GM12878 (cell line): ENCODE data around the gene ACTL6A. TPM values are rescaled to one million over a fixed set of nuclear protein-coding genes. Genes with fewer than 3 reads are reported as not detected.

Experiments used
- ATAC-seq: fragments of 200-7000 bp; cut with Tn5 transposase; 3 replicates; pipeline ENCODE4 v1.9.1; 2020; ENCODE audit warnings: mild to moderate bottlenecking, moderate library complexity
- BruUV-seq: library from RNA; stranded (reverse); fragments of 400-500 nt; replicated peaks from 2 replicates; lab custom pipeline; 2021; lab: Mats Ljungman, UMichigan
- CTCF ChIA-PET: fragments of 300-600 bp; sonication (Branson Sonifier 250); formaldehyde crosslinking; extraction: SDS; loops from one replicate; lab custom pipeline; 2021; ENCODE audit warnings: inconsistent platforms; lab: Yijun Ruan, JAX
- POLR2A ChIA-PET: fragments of 350-600 bp; formaldehyde crosslinking; extraction: SDS; loops from one replicate; lab custom pipeline; 2021; ENCODE audit warnings: inconsistent platforms; lab: Charles Lee
- RAD21 ChIA-PET: fragments of 300-600 bp; sonication (Branson Sonifier 250); formaldehyde crosslinking; loops from one replicate; lab custom pipeline; 2023; ENCODE audit warnings: antibody characterized with exemption; ENCODE audit not compliant: unreplicated experiment; lab: Charles Lee
- SMC1A ChIA-PET: fragments of 300-600 bp; sonication (Branson Sonifier 250); formaldehyde crosslinking; loops from one replicate; lab custom pipeline; 2023; ENCODE audit not compliant: unreplicated experiment, uncharacterized antibody; lab: Charles Lee
- DNase-seq: peaks from one replicate; pipeline ENCODE4 v3.0.0-alpha.2; 2011; ENCODE audit warnings: low read depth, low spot score
- FAIRE-seq: peaks from 3 replicates; lab custom pipeline; 2011; peaks lifted over from hg19 to GRCh38; lab: Jason Lieb, UNC
- H2AFZ ChIP-seq: 2 replicates; pipeline ENCODE4 v1.6.0; 2011; ENCODE audit warnings: low read depth, low read length, control low read depth; ENCODE audit not compliant: control insufficient read depth
- H3K27ac ChIP-seq: 2 replicates; pipeline ENCODE4 v1.5.1; 2011; ENCODE audit warnings: control low read depth; ENCODE audit not compliant: control insufficient read depth, insufficient read depth
- H3K27me3 ChIP-seq, 2 experiments: replicated peaks in 1 of 2; 2 replicates each; pipeline versions ENCODE4 v1.6.0 to v1.6.1; 2011; ENCODE audit warnings: low read length in 1 of 2; ENCODE audit not compliant: control insufficient read depth in 2 of 2, insufficient read depth in 2 of 2
- H3K36me3 ChIP-seq, 2 experiments: 2 replicates each; pipeline ENCODE4 v1.5.1; 2011; ENCODE audit warnings: low read length in 1 of 2; ENCODE audit not compliant: control insufficient read depth in 2 of 2, insufficient read depth in 2 of 2
- H3K4me1 ChIP-seq: 2 replicates; pipeline ENCODE4 v1.6.1; 2011; ENCODE audit warnings: mild to moderate bottlenecking, low read length, moderate library complexity, mixed read lengths; ENCODE audit not compliant: control insufficient read depth, insufficient read depth
- H3K4me2 ChIP-seq: 2 replicates; pipeline ENCODE4 v1.6.0; 2011; ENCODE audit warnings: control low read depth; ENCODE audit not compliant: control insufficient read depth, insufficient read depth
- H3K4me3 ChIP-seq: fragments of 200-600 bp; sonication (generic); 2 replicates; pipeline ENCODE4 v1.5.1; 2016
- H3K79me2 ChIP-seq: 2 replicates; pipeline ENCODE4 v1.6.0; 2011; ENCODE audit warnings: low read length; ENCODE audit not compliant: control insufficient read depth, insufficient read depth
- H3K9ac ChIP-seq: 2 replicates; pipeline ENCODE4 v1.8.0; 2011; ENCODE audit warnings: low read length, control low read depth, mixed read lengths; ENCODE audit not compliant: control insufficient read depth, insufficient read depth
- H3K9me3 ChIP-seq: replicated peaks from 3 replicates; pipeline ENCODE4 v1.5.1; 2011; ENCODE audit warnings: mild to moderate bottlenecking, low read length; ENCODE audit not compliant: control insufficient read depth, insufficient read depth
- H4K20me1 ChIP-seq: 2 replicates; pipeline ENCODE4 v1.6.0; 2011; ENCODE audit not compliant: control insufficient read depth, insufficient read depth
- BACH1 ChIP-seq: fragments of 450-650 bp; IDR thresholded peaks from 2 replicates; pipeline ENCODE4 v1.6.1; 2017; ENCODE audit warnings: mild to moderate bottlenecking, borderline replicate concordance
- CBX3 ChIP-seq: fragments of 200-600 bp; sonication (generic); IDR thresholded peaks from 2 replicates; pipeline ENCODE4 v1.6.1; 2016; ENCODE audit warnings: low read depth, borderline replicate concordance
- CEBPB ChIP-seq, 2 experiments: fragments of 150-350 bp in 1 of 2; IDR thresholded peaks; 2 replicates each; pipeline ENCODE4 v1.6.1; 2012 to 2014; ENCODE audit warnings: low read depth in 2 of 2, low read length in 2 of 2, borderline replicate concordance in 1 of 2, inconsistent platforms in 1 of 2
- CHD2 ChIP-seq: IDR thresholded peaks from 2 replicates; pipeline ENCODE4 v1.6.1; 2011; ENCODE audit warnings: low read depth, low read length, improper control_type of control experiment, borderline replicate concordance
- CREB1 ChIP-seq: IDR thresholded peaks from 2 replicates; pipeline ENCODE4 v1.6.1; 2012; ENCODE audit warnings: low read depth, mild to moderate bottlenecking, inconsistent platforms
- EP300 ChIP-seq, 2 experiments: fragments of 150-350 bp in 1 of 2; IDR thresholded peaks; 2 replicates each; pipeline ENCODE4 v1.6.1; 2011 to 2012; ENCODE audit warnings: low read depth in 2 of 2, low read length in 2 of 2, borderline replicate concordance in 1 of 2, improper control_type of control experiment in 1 of 2, inconsistent platforms in 1 of 2; ENCODE audit not compliant: control insufficient read depth in 1 of 2
- JUNB ChIP-seq: IDR thresholded peaks from 2 replicates; pipeline ENCODE4 v1.6.1; 2016; ENCODE audit warnings: antibody characterized with exemption, mild to moderate bottlenecking
- MEF2A ChIP-seq: IDR thresholded peaks from 2 replicates; pipeline ENCODE4 v1.6.1; 2011; ENCODE audit warnings: low read depth, mild to moderate bottlenecking, low read length, moderate library complexity; ENCODE audit not compliant: insufficient read depth
- MYB ChIP-seq: fragments of 150-350 bp; IDR thresholded peaks from 2 replicates; pipeline ENCODE4 v1.6.1; 2014; ENCODE audit warnings: mild to moderate bottlenecking, low read depth, low read length, borderline replicate concordance
- SMAD1 ChIP-seq: fragments of 450-650 bp; IDR thresholded peaks from 2 replicates; pipeline ENCODE4 v1.6.1; 2018; ENCODE audit warnings: mild to moderate bottlenecking, low read depth; ENCODE audit not compliant: partially characterized antibody
- SMC3 ChIP-seq: IDR thresholded peaks from 2 replicates; pipeline ENCODE4 v1.6.1; 2011; ENCODE audit warnings: low read length, improper control_type of control experiment, borderline replicate concordance
- SREBF2 ChIP-seq: IDR thresholded peaks from 2 replicates; pipeline ENCODE4 v1.6.1; 2012; ENCODE audit warnings: mild to moderate bottlenecking, low read length
- STAT3 ChIP-seq: IDR thresholded peaks from 2 replicates; pipeline ENCODE4 v1.6.1; 2011; ENCODE audit warnings: low read depth, low read length, improper control_type of control experiment
- SUPT20H ChIP-seq: IDR thresholded peaks from 2 replicates; pipeline ENCODE4 v1.6.1; 2011; ENCODE audit warnings: low read depth, mild to moderate bottlenecking, low read length, moderate library complexity, borderline replicate concordance; ENCODE audit not compliant: control insufficient read depth
- TBL1XR1 ChIP-seq: IDR thresholded peaks from 2 replicates; pipeline ENCODE4 v1.6.1; 2012; ENCODE audit warnings: low read depth, low read length, improper control_type of control experiment
- WGBS: methylation state at CpG from one replicate; pipeline ENCODE4 v1.1.6; 2016; ENCODE audit warnings: low lambda C conversion rate; ENCODE audit not compliant: insufficient replicate concordance, insufficient coverage; ENCODE audit errors: missing lambda C conversion rate; 5-methylcytosine and 5-hydroxymethylcytosine counted together
- in situ Hi-C: fragments of 300-500 bp; cut with MboI; formaldehyde crosslinking; loops from 9 replicates; pipeline ENCODE4 v1.14.3; 2018; ENCODE audit warnings: mixed read lengths
- intact Hi-C: fragments of 100-400 bp; cut with micrococcal nuclease; formaldehyde crosslinking; loops from one replicate; pipeline ENCODE4 v1.14.2; 2022; ENCODE audit not compliant: unreplicated experiment
- polyA plus RNA-seq, 11 experiments: library from polyadenylated mRNA; depleted of rRNA in 4 of 11; unstranded in 6 of 11; stranded (reverse) in 5 of 11; fragments of >200 nt; fragmentation: Nextera tagmentation in 4 of 11; fragmentation: Illumina TruSeq in 1 of 11; extraction: Ambion mirVana in 4 of 11; extraction: Trizol in 1 of 11; gene quantifications; 1 replicate in 1 of 11; 2 replicates in 10 of 11; pipeline versions ENCODE4 v1.2.1 to v1.2.3, GENCODE V29; 2011 to 2016; ENCODE audit warnings: inconsistent platforms in 2 of 11, missing spikeins in 2 of 11, low read depth in 1 of 11
- total RNA-seq, 4 experiments: library from RNA; depleted of rRNA in 3 of 4; stranded (reverse); fragments of >200 nt in 3 of 4; fragmentation: Illumina TruSeq in 1 of 4; extraction: Trizol in 1 of 4; gene quantifications; 2 replicates each; pipeline versions ENCODE4 v1.2.1 to v1.2.3, GENCODE V29; 2013 to 2021
- TF ChIP-seq, protein P1 (sequence below): IDR thresholded peaks from 2 replicates; pipeline ENCODE4 v1.6.1; 2011; ENCODE audit warnings: mild to moderate bottlenecking, low read depth, low read length, moderate library complexity; ENCODE audit not compliant: insufficient replicate concordance

The ACTL6A gene
- total and polyA plus RNA-seq, 10 of the 15 experiments (the other 5 are each of a cell fraction or from before 2014, with no cell fraction given) = 70.2 to 197 (median 105) TPM

DNA sequence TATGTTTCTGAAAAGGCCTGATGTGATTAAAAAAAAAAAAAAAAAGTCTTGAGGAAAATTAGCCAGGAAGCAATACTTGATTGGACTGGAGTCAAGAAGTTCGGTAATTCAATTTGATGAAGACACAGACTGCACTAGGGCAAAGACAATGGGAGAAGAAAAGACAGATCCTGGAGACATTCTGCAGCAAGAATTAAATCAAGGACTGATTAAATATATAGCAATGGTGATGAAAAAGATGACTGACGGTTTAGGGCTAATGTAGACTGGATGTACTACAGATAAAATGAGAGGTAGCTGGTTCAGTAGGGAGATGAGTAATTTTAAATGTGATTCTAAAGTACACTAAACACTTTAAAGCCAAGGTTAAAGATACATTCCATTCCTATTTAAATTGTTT, 27.9 kb downstream of the ACTL6A start:
- BruUV-seq = no TSS peak
- POLR2A ChIA-PET = interaction anchor here (0.6 to 1.0 kb wide), 2 partner anchors 28 to 864 kb away, joined by 3 to 4 read pairs; partner anchors contain the start of gene ACTL6A
- TF ChIP-seq CREB1 (no peak), MYB (no peak), EP300 (IDR thresholded peaks at IDR 0.05; ENCODE audit: borderline replicate concordance in 1 of 2, control insufficient read depth in 1 of 2, low read depth in 2 of 2, low read length in 2 of 2) (no peak), SREBF2 (no peak), BACH1 (no peak), JUNB (no peak), CEBPB (IDR thresholded peaks at IDR 0.05; ENCODE audit: borderline replicate concordance in 1 of 2, low read depth in 2 of 2, low read length in 2 of 2) (no peak), CHD2 (no peak), STAT3 (no peak), CBX3 (no peak), SMC3 (no peak), SMAD1 (no peak), MEF2A (no peak), SUPT20H (no peak), TBL1XR1 (no peak)
- TF ChIP-seq, protein P1, sequence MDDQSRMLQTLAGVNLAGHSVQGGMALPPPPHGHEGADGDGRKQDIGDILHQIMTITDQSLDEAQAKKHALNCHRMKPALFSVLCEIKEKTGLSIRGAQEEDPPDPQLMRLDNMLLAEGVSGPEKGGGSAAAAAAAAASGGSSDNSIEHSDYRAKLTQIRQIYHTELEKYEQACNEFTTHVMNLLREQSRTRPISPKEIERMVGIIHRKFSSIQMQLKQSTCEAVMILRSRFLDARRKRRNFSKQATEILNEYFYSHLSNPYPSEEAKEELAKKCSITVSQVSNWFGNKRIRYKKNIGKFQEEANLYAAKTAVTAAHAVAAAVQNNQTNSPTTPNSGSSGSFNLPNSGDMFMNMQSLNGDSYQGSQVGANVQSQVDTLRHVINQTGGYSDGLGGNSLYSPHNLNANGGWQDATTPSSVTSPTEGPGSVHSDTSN = no peak
- TF ChIP-seq, all 136 proteins: peak for 0
- SMC1A ChIA-PET = interaction anchor here (1.1 kb wide), 1 partner anchor 14 kb away, joined by 4 read pairs; the partner anchor contains the start of genes MRPL47 and NDUFB5
- H3K9me3 ChIP-seq = no peaks in the 10 kb centered on the region
- no peak overlapping the region for H3K9ac ChIP-seq
- CTCF ChIA-PET = interaction anchor here (0.9 kb wide), 1 partner anchor 15 kb away, joined by 4 read pairs; no protein-coding TSS in a partner anchor
- no peak for DNase-seq
- WGBS = 68% methylated on average over 2 of the region's 2 CpGs
- in situ Hi-C loops = no loop called here
- H3K27ac ChIP-seq = no peak overlapping the region
- H4K20me1 ChIP-seq = no peaks in the 10 kb centered on the region
- ATAC-seq = no peak
- H3K4me2 ChIP-seq = no peak overlapping the region
- no peak for FAIRE-seq
- H3K36me3 ChIP-seq = peaks cover 0 to 13% of the 10 kb centered on the region in 2 experiments
- no peak overlapping the region for H3K4me3 ChIP-seq
- RAD21 ChIA-PET = interaction anchor here (0.7 kb wide), 1 partner anchor 12 kb away, joined by 3 read pairs; no protein-coding TSS in a partner anchor
- H2AFZ ChIP-seq = no peak overlapping the region
- H3K27me3 ChIP-seq = no peaks in the 10 kb centered on the region
- no peaks in the 10 kb centered on the region for H3K4me1 ChIP-seq
- H3K79me2 ChIP-seq = no peaks in the 10 kb centered on the region
- intact Hi-C loops = no loop called here
